ENCODE measurements around the gene RBM4. TPM values are rescaled to one million over a fixed set of nuclear protein-coding genes. Genes with fewer than 3 reads are reported as not detected.

The RBM4 gene
- total and polyA plus RNA-seq, 2 of the 13 experiments (the other 11 are each of a cell fraction or from before 2014, with no cell fraction given), result 126 to 136 TPM

DNA sequence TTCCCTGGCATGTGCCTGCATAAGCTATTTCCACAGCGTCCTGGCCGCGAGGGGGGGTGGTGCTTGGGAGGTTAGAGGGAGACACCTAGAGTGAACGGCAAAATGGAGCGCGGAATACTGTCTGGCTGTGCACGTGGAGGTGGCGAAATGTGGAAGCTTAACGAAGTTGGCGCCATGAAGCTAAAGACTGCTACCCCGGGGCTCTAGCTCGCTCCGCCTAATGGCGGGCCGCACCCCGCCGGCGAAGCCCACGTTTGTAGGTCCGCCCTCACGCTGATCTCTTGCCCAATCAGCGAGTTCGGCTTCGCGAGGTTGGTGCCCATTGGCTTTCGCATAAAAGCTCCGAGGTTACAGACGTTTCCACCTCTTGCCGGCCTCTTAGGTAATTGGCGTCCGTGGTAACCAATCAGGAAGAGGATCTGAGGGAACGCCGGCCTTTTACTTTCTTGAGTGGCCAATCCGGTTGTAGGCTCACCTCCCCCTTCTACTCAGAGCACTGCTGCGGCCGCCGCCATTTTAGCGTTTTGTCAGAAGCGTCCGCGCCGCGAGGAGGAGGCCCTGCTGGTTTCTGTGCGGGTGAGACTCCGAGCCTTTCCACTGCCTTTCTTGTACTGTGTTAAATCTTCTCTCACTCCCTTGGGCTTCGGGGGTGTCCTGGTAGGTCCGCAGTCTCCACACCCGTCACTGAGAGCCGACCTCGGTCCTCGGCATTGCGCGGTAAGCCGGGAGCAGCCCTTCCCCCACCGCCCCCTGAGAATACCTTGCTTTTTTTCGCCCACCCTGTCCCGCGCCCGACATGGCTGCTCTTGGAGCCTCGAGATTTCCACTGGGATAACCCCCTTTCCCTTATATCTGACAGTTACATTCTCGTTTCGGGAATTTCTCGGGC, at the start of gene RBM4 (continued):
- TF ChIP-seq, protein P1, sequence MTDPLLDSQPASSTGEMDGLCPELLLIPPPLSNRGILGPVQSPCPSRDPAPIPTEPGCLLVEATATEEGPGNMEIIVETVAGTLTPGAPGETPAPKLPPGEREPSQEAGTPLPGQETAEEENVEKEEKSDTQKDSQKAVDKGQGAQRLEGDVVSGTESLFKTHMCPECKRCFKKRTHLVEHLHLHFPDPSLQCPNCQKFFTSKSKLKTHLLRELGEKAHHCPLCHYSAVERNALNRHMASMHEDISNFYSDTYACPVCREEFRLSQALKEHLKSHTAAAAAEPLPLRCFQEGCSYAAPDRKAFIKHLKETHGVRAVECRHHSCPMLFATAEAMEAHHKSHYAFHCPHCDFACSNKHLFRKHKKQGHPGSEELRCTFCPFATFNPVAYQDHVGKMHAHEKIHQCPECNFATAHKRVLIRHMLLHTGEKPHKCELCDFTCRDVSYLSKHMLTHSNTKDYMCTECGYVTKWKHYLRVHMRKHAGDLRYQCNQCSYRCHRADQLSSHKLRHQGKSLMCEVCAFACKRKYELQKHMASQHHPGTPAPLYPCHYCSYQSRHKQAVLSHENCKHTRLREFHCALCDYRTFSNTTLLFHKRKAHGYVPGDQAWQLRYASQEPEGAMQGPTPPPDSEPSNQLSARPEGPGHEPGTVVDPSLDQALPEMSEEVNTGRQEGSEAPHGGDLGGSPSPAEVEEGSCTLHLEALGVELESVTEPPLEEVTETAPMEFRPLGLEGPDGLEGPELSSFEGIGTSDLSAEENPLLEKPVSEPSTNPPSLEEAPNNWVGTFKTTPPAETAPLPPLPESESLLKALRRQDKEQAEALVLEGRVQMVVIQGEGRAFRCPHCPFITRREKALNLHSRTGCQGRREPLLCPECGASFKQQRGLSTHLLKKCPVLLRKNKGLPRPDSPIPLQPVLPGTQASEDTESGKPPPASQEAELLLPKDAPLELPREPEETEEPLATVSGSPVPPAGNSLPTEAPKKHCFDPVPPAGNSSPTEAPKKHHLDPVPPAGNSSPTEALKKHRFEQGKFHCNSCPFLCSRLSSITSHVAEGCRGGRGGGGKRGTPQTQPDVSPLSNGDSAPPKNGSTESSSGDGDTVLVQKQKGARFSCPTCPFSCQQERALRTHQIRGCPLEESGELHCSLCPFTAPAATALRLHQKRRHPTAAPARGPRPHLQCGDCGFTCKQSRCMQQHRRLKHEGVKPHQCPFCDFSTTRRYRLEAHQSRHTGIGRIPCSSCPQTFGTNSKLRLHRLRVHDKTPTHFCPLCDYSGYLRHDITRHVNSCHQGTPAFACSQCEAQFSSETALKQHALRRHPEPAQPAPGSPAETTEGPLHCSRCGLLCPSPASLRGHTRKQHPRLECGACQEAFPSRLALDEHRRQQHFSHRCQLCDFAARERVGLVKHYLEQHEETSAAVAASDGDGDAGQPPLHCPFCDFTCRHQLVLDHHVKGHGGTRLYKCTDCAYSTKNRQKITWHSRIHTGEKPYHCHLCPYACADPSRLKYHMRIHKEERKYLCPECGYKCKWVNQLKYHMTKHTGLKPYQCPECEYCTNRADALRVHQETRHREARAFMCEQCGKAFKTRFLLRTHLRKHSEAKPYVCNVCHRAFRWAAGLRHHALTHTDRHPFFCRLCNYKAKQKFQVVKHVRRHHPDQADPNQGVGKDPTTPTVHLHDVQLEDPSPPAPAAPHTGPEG (CRISPR knock-in tag; IDR thresholded peaks at IDR 0.05), result no peak
- peak; percentile 63 for TF ChIP-seq MXD4 (CRISPR knock-in tag; IDR thresholded peaks at IDR 0.05)
- no peak for TF ChIP-seq STAT5B (CRISPR knock-in tag; IDR thresholded peaks at IDR 0.05)
- TF ChIP-seq, protein P2, sequence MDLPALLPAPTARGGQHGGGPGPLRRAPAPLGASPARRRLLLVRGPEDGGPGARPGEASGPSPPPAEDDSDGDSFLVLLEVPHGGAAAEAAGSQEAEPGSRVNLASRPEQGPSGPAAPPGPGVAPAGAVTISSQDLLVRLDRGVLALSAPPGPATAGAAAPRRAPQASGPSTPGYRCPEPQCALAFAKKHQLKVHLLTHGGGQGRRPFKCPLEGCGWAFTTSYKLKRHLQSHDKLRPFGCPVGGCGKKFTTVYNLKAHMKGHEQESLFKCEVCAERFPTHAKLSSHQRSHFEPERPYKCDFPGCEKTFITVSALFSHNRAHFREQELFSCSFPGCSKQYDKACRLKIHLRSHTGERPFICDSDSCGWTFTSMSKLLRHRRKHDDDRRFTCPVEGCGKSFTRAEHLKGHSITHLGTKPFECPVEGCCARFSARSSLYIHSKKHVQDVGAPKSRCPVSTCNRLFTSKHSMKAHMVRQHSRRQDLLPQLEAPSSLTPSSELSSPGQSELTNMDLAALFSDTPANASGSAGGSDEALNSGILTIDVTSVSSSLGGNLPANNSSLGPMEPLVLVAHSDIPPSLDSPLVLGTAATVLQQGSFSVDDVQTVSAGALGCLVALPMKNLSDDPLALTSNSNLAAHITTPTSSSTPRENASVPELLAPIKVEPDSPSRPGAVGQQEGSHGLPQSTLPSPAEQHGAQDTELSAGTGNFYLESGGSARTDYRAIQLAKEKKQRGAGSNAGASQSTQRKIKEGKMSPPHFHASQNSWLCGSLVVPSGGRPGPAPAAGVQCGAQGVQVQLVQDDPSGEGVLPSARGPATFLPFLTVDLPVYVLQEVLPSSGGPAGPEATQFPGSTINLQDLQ (CRISPR knock-in tag; IDR thresholded peaks at IDR 0.05), result 0 out of 2 replicates have a peak, but pooled peaks have one; percentile 38
- TF ChIP-seq, protein P3, sequence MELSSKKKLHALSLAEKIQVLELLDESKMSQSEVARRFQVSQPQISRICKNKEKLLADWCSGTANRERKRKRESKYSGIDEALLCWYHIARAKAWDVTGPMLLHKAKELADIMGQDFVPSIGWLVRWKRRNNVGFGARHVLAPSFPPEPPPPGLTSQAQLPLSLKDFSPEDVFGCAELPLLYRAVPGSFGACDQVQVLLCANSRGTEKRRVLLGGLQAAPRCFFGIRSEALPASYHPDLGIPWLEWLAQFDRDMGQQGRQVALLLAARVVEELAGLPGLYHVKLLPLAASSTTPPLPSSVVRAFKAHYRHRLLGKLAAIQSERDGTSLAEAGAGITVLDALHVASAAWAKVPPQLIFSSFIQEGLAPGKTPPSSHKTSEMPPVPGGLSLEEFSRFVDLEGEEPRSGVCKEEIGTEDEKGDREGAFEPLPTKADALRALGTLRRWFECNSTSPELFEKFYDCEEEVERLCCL (CRISPR knock-in tag; IDR thresholded peaks at IDR 0.05; ENCODE audit: borderline replicate concordance), result no peak
- TF ChIP-seq, protein P4, sequence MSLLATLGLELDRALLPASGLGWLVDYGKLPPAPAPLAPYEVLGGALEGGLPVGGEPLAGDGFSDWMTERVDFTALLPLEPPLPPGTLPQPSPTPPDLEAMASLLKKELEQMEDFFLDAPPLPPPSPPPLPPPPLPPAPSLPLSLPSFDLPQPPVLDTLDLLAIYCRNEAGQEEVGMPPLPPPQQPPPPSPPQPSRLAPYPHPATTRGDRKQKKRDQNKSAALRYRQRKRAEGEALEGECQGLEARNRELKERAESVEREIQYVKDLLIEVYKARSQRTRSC (CRISPR knock-in tag; IDR thresholded peaks at IDR 0.05; ENCODE audit: low read depth), result no peak
- peak; percentile 71; the same call in 1 of the 2 replicates for TF ChIP-seq ZNF224 (CRISPR knock-in tag; IDR thresholded peaks at IDR 0.05)
- no peak; the same call in 1 of the 2 replicates for TF ChIP-seq IRX3 (CRISPR knock-in tag; IDR thresholded peaks at IDR 0.05; ENCODE audit: borderline replicate concordance, low read depth)
- TF ChIP-seq BRD4 (CRISPR knock-in tag; IDR thresholded peaks at IDR 0.05), result 0 out of 2 replicates have a peak, but pooled peaks have one; percentile 41
- TF ChIP-seq ZNF24 (IDR thresholded peaks at IDR 0.05), result no peak
- no peak for TF ChIP-seq RARA (CRISPR knock-in tag; IDR thresholded peaks at IDR 0.05)
- no peak for TF ChIP-seq MAZ (IDR thresholded peaks at IDR 0.05; ENCODE audit: borderline replicate concordance, low read depth, low read length)
- TF ChIP-seq MAZ (CRISPR knock-in tag; IDR thresholded peaks at IDR 0.05; ENCODE audit: low read depth), result peak; percentile 57; the same call in 1 of the 2 replicates
- no peak for TF ChIP-seq NBN (conservative IDR thresholded peaks at IDR 0.05)
- no peak for TF ChIP-seq ADNP (CRISPR knock-in tag; IDR thresholded peaks at IDR 0.05)
- TF ChIP-seq HDAC2 (CRISPR knock-in tag; IDR thresholded peaks at IDR 0.05), result peak; percentile 34; the same call in 1 of the 2 replicates
- TF ChIP-seq SUZ12 (IDR thresholded peaks at IDR 0.05; ENCODE audit: low read depth, low read length), result no peak

All from HepG2 (cell line).